Endothelial cell of umbilical vein (primary cell): ENCODE data around the gene FGFR3. TPM values are rescaled to one million over a fixed set of nuclear protein-coding genes. Genes with fewer than 3 reads are reported as not detected.

Experiments
- BruUV-seq: library from RNA; stranded (reverse); fragments of 400-500 nt; replicated peaks from 2 replicates; lab custom pipeline; 2021; lab: Mats Ljungman, UMichigan
- CTCF ChIA-PET: fragments of 300-600, 350-600 bp; sonication (Branson Sonifier 250); formaldehyde crosslinking; loops from one replicate; lab custom pipeline; 2021; ENCODE audit warnings: antibody characterized with exemption, inconsistent platforms; lab: Charles Lee
- POLR2A ChIA-PET: fragments of 300-600, 350-600 bp; sonication (Branson Sonifier 250); formaldehyde crosslinking; loops from one replicate; lab custom pipeline; 2021; ENCODE audit warnings: antibody characterized with exemption, inconsistent platforms; lab: Charles Lee
- DNase-seq: peaks from one replicate; pipeline ENCODE4 v3.0.0-alpha.2; 2011; ENCODE audit warnings: low read depth, low spot score
- FAIRE-seq: peaks from 2 replicates; lab custom pipeline; 2011; peaks lifted over from hg19 to GRCh38; lab: Jason Lieb, UNC
- H2AFZ ChIP-seq: 2 replicates; pipeline ENCODE4 v1.6.0; 2012; ENCODE audit warnings: low read depth, low read length, control low read depth, inconsistent platforms
- H3K27ac ChIP-seq: 2 replicates; pipeline ENCODE4 v1.5.1; 2011; ENCODE audit warnings: low read depth, mild to moderate bottlenecking, control low read depth, low read length, moderate library complexity; ENCODE audit not compliant: insufficient read depth
- H3K27me3 ChIP-seq, 2 experiments: 2 replicates each; pipeline versions ENCODE4 v1.6.0 to v1.6.1; 2011; ENCODE audit warnings: low read length in 2 of 2, mixed read lengths in 1 of 2; ENCODE audit not compliant: control insufficient read depth in 2 of 2, insufficient read depth in 2 of 2
- H3K36me3 ChIP-seq, 2 experiments: 2 replicates in 1 of 2; 3 replicates in 1 of 2; pipeline ENCODE4 v1.5.1; 2011; ENCODE audit warnings: low read length in 2 of 2, mild to moderate bottlenecking in 1 of 2, moderate library complexity in 1 of 2; ENCODE audit not compliant: control insufficient read depth in 2 of 2, insufficient read depth in 2 of 2; ENCODE audit errors: extremely low read depth in 1 of 2
- H3K4me1 ChIP-seq: 3 replicates; pipeline ENCODE4 v1.5.1; 2011; ENCODE audit warnings: mild to moderate bottlenecking, low read length; ENCODE audit not compliant: control insufficient read depth, insufficient read depth; ENCODE audit errors: extremely low read depth
- H3K4me2 ChIP-seq: 2 replicates; pipeline ENCODE4 v1.6.1; 2011; ENCODE audit warnings: low read length, control low read depth, mixed read lengths; ENCODE audit not compliant: insufficient read depth
- H3K4me3 ChIP-seq, 3 experiments: fragments of 200-600 bp in 1 of 3; sonication (generic), shearing (Covaris generic) in 1 of 3; replicated peaks in 1 of 3; 2 replicates each; pipeline ENCODE4 v1.5.1; 2011 to 2016; ENCODE audit warnings: control low read depth in 3 of 3, low read length in 3 of 3, mild to moderate bottlenecking in 2 of 3, inconsistent platforms in 1 of 3, low read depth in 1 of 3, moderate library complexity in 1 of 3; ENCODE audit not compliant: insufficient read depth in 1 of 3
- H3K79me2 ChIP-seq: 2 replicates; pipeline ENCODE4 v1.6.0; 2012; ENCODE audit warnings: low read length, inconsistent platforms; ENCODE audit not compliant: control insufficient read depth, insufficient read depth
- H3K9ac ChIP-seq: replicated peaks from 2 replicates; pipeline ENCODE3; 2011; ENCODE audit warnings: low read length, control low read depth; ENCODE audit not compliant: insufficient read depth; ENCODE audit errors: extremely low read depth
- H3K9me1 ChIP-seq: replicated peaks from 3 replicates; pipeline ENCODE4 v1.6.0; 2011; ENCODE audit warnings: mild to moderate bottlenecking, low read length; ENCODE audit not compliant: control insufficient read depth, insufficient read depth; ENCODE audit errors: extremely low read depth
- H3K9me3 ChIP-seq: replicated peaks from 2 replicates; pipeline ENCODE4 v1.5.1; 2012; ENCODE audit warnings: low read length, inconsistent platforms; ENCODE audit not compliant: control insufficient read depth, insufficient read depth
- H4K20me1 ChIP-seq: replicated peaks from 2 replicates; pipeline ENCODE3; 2011; ENCODE audit warnings: mild to moderate bottlenecking, low read length; ENCODE audit not compliant: control insufficient read depth, insufficient read depth; ENCODE audit errors: extremely low read depth
- CTCF ChIP-seq, 2 donors: IDR thresholded peaks; 1 replicate in 1 of 2; 2 replicates in 1 of 2; pipeline ENCODE4 v1.5.1; 2011; ENCODE audit warnings: low read length in 2 of 2, mild to moderate bottlenecking in 2 of 2, moderate library complexity in 2 of 2, control low read depth in 1 of 2, inconsistent platforms in 1 of 2, low read depth in 1 of 2; ENCODE audit not compliant: insufficient read depth in 1 of 2; ENCODE audit errors: extremely low read depth in 1 of 2
- EZH2 ChIP-seq: IDR thresholded peaks from 2 replicates; pipeline ENCODE4 v1.6.1; 2012; ENCODE audit warnings: borderline replicate concordance, low read depth, mild to moderate bottlenecking, moderate library complexity, low read length, inconsistent platforms; ENCODE audit not compliant: severe bottlenecking
- FOS ChIP-seq: IDR thresholded peaks from 2 replicates; pipeline ENCODE4 v1.6.1; 2011; ENCODE audit warnings: mild to moderate bottlenecking, low read length, moderate library complexity, borderline replicate concordance; ENCODE audit not compliant: insufficient read depth
- GATA2 ChIP-seq: IDR thresholded peaks from 2 replicates; pipeline ENCODE4 v1.7.0; 2011; ENCODE audit warnings: low read depth, mild to moderate bottlenecking, moderate library complexity, mixed read lengths, low read length; ENCODE audit not compliant: insufficient read length, insufficient read depth
- JUN ChIP-seq: IDR thresholded peaks from 2 replicates; pipeline ENCODE4 v1.6.1; 2011; ENCODE audit warnings: borderline replicate concordance, low read depth; ENCODE audit not compliant: insufficient read length, insufficient read depth
- MAX ChIP-seq: IDR thresholded peaks from 2 replicates; pipeline ENCODE4 v1.6.1; 2011; ENCODE audit not compliant: insufficient read depth, insufficient read length
- MYC ChIP-seq: IDR thresholded peaks from one replicate; pipeline ENCODE4 v1.6.1; 2011; ENCODE audit warnings: mild to moderate bottlenecking, low read depth, low read length
- POLR2A ChIP-seq: IDR thresholded peaks from 2 replicates; pipeline ENCODE4 v1.6.1; 2012; ENCODE audit warnings: low read depth, mild to moderate bottlenecking, control low read depth, low read length
- POLR2AphosphoS5 ChIP-seq: IDR thresholded peaks from 2 replicates; pipeline ENCODE4 v1.6.1; 2012; ENCODE audit warnings: low read depth, mild to moderate bottlenecking, control low read depth, low read length, moderate library complexity; ENCODE audit not compliant: insufficient read depth
- dilution Hi-C: fragments of 300-500 bp; cut with MboI; formaldehyde crosslinking; loops from one replicate; pipeline ENCODE4 v1.15.0; 2019; ENCODE audit warnings: low sequenced_read_pairs; ENCODE audit not compliant: extremely low pct_ligation_motif_present
- intact Hi-C: fragments of 100-400 bp; cut with micrococcal nuclease; formaldehyde crosslinking; loops from one replicate; pipeline ENCODE4 v1.10.0; 2022
- polyA plus RNA-seq, 4 experiments: library from polyadenylated mRNA; depleted of rRNA in 3 of 4; stranded (reverse) in 3 of 4; unstranded in 1 of 4; fragments of >200 nt; gene quantifications; 2 replicates each; pipeline versions ENCODE4 v1.2.1 to v1.2.3, GENCODE V29; 2011 to 2012; ENCODE audit warnings: missing spikeins in 1 of 4
- total RNA-seq: library from RNA; stranded (reverse); gene quantifications from 2 replicates; pipeline ENCODE4 v1.2.3, GENCODE V29; 2021

FGFR3 gene
- total and polyA plus RNA-seq, 2 donors (not counting 3 experiments of a cell fraction or from before 2014, with no cell fraction given), result 0.73 to 1.2 TPM

DNA sequence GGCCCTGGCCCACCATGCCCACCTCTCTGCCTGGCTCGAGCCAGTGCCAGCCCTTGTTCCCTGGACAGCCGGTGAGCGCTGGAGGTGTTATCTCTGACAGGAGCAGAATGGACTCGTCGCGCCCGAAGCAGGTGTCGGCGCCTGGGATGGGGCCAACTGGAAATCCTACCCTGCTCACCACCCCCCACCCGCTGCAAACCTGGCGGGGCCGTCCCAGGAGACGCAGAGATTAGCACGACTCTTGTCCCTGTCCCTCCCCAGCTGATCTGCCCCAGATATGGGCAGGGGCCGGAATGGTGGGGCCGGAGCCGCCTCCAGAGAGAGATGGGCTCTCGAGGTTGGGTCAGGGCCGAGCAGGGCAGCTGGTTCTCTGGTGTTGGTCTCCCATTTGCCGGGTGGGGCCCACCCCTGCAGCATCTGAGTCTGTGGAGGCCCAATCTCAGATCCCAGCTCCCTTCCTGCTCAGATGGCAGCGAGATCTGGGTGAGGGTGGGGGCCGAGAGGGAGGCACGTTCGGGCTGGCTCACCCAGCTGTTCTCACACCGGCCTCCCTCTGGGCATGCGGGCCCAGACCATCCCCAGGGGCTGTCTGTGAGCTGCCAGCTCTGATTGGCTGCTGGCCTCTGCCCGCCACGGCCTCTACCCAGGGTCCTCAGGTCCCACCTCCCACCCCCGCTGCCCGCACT is 20.1 kb upstream of the FGFR3 start:
- no peaks in the 10 kb centered on the region for H3K27me3 ChIP-seq
- H3K9me3 ChIP-seq, result no peaks in the 10 kb centered on the region
- H3K4me3 ChIP-seq, result no peak overlapping the region
- no peak overlapping the region for H3K9ac ChIP-seq
- H4K20me1 ChIP-seq, result no peaks in the 10 kb centered on the region
- FAIRE-seq, result no peak
- BruUV-seq, result no TSS peak
- no peaks in the 10 kb centered on the region for H3K4me1 ChIP-seq
- POLR2A ChIA-PET, result interaction anchor here (0.6 kb wide), 1 partner anchor 98 kb away, joined by 3 read pairs; the partner anchor contains the start of gene NSD2
- DNase-seq, result no peak
- H3K4me2 ChIP-seq, result no peak overlapping the region
- H3K27ac ChIP-seq, result no peak overlapping the region
- TF ChIP-seq MAX (no peak), GATA2 (no peak), MYC (no peak), FOS (no peak), EZH2 (no peak), POLR2AphosphoS5 (no peak), CTCF (IDR thresholded peaks at IDR 0.05; ENCODE audit: extremely low read depth in 1 of 2, insufficient read depth in 1 of 2, low read depth in 1 of 2, low read length in 2 of 2) (no peak), POLR2A (no peak), JUN (no peak)
- intact Hi-C loops, result no loop called here
- H2AFZ ChIP-seq, result no peak overlapping the region
- no peaks in the 10 kb centered on the region for H3K36me3 ChIP-seq
- dilution Hi-C loops, result no loop called here
- no peaks in the 10 kb centered on the region for H3K79me2 ChIP-seq
- CTCF ChIA-PET, result interaction anchor here (0.9 kb wide), 2 partner anchors 25 to 35 kb away, joined by 4 to 6 read pairs; no protein-coding TSS in a partner anchor
- H3K9me1 ChIP-seq, result no peaks in the 10 kb centered on the region
